ENCODE data around the gene TENT4B.

The TENT4B gene

DNA sequence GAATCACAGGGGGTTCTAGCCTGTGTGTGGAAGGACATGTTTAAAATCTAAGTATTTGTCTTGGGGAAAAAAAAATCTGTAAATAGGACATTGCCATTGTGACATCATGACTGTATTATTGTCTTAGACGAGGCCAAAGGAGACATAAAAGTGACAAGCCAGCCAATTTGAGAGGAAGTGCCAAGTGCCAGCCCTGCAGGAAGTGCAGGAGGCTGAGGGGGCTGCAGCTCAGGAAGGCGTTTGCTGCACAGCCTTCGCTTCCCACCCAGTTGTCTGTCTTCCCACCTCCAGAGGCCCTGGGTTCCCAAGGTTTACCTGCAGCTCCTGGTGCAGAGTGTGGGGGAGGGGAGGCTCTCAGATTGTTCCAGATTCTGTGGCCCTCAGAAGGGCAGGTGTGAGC is 114.5 kb downstream of the TENT4B start:
- TF ChIP-seq ZFX (IDR thresholded peaks at IDR 0.05), result no peak
- TF ChIP-seq, protein P1, sequence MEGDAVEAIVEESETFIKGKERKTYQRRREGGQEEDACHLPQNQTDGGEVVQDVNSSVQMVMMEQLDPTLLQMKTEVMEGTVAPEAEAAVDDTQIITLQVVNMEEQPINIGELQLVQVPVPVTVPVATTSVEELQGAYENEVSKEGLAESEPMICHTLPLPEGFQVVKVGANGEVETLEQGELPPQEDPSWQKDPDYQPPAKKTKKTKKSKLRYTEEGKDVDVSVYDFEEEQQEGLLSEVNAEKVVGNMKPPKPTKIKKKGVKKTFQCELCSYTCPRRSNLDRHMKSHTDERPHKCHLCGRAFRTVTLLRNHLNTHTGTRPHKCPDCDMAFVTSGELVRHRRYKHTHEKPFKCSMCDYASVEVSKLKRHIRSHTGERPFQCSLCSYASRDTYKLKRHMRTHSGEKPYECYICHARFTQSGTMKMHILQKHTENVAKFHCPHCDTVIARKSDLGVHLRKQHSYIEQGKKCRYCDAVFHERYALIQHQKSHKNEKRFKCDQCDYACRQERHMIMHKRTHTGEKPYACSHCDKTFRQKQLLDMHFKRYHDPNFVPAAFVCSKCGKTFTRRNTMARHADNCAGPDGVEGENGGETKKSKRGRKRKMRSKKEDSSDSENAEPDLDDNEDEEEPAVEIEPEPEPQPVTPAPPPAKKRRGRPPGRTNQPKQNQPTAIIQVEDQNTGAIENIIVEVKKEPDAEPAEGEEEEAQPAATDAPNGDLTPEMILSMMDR (conservative IDR thresholded peaks at IDR 0.05), result no peak
- H3K27ac ChIP-seq, result peak overlapping the region; percentile 22; the same call in 1 of the 2 replicates

- no peak for TF ChIP-seq ZFX (IDR thresholded peaks at IDR 0.05)
- TF ChIP-seq, protein P1 (conservative IDR thresholded peaks at IDR 0.05), result no peak
- H3K27ac ChIP-seq, result no peak overlapping the region
Measured at GRCh38 chr16:50268352-50268751, 115.2 kb downstream of the TENT4B start.

- H3K27ac ChIP-seq, result no peak overlapping the region
- no peak for TF ChIP-seq ZFX (IDR thresholded peaks at IDR 0.05)
- TF ChIP-seq, protein P1 (conservative IDR thresholded peaks at IDR 0.05), result no peak
Measured at GRCh38 chr16:50269061-50269705, 116.1 kb downstream of the TENT4B start.

DNA sequence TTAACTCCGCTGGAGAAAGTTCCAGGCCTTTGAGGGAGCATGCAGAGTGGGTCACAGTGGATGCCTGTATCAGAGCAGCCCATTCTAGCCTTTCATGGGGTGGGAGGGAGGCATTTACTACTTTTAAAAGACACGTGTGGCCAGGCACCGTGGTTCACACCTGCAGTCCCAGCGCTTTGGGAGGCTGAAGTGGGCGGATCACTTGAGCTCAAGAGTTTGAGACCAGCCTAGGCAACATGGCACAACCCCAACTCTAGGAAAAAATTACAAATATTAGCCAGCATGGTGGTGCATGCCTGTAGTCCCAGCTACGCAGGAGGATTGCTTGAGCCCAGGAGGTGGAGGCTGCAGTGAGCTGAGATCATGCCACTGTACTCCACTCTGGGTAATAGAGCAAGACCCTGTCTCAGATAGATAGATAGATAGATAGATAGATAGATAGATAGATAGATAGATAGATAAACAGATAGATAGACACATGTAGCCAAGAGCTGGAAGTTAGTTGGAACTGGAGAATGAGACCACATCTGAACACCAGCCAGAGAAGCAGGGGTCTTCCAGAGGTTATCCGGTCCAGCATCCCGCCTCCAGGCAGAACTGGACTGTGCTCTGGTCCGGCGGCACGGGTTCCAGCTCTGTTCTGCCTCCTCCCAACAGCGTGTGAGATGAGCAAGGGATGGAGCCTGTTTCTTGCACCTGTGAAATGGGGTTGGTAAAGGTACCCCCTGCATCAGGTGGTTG is 116.8 kb downstream of the TENT4B start:
- TF ChIP-seq, protein P1 (conservative IDR thresholded peaks at IDR 0.05), result no peak
- no peak for TF ChIP-seq ZFX (IDR thresholded peaks at IDR 0.05)
- no peak overlapping the region for H3K27ac ChIP-seq

- TF ChIP-seq, protein P1 (conservative IDR thresholded peaks at IDR 0.05), result no peak
- no peak for TF ChIP-seq ZFX (IDR thresholded peaks at IDR 0.05)
- no peak overlapping the region for H3K27ac ChIP-seq
Measured at GRCh38 chr16:50270510-50271147, 117.5 kb downstream of the TENT4B start.

DNA sequence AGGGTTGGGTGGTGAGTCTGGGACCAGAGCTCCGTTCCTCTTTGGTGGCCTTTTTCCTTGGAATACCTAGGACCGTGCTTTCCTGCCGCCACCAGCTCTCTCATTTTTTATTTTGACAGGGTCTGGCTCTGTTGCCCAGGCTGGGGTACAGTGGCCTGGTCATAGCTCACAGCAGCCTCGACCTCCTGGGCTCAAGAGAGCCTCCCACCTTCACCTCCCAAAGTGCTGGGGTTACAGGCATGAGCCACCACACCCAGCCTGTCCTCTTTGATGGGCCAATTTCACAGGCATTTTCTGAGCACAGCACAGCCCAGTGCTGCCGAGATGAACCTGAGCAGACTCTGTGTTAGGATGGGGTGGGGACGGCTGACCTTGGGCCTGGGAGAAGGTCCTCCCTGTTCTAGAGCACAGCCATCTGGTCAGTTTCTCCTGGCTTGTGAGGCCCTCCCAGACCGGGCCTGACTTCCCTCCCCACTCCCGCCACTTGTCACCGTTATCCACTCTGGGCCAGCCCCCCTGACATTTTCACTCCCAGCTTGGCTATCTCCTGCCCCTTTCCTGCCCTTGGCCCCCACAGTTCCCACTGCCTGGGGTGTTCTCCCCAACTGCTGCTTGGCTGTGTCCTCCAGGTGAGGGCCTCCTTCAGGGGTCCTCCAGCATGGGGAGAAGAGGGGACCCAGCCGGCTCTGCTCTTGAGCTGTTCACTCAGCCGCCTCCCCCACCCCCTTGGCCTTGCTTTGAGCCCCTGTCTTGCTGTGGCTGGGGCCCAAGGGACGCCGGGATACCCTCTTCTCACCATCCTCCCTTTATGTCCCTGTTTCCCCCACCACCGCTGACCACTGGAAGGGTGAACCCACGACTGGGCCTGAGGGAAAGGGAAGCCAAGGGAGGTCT is 118.3 kb downstream of the TENT4B start:
- no peak overlapping the region for H3K27ac ChIP-seq

More for the DNA sequence above, 118.3 kb downstream of the TENT4B start:
- TF ChIP-seq, protein P1 (conservative IDR thresholded peaks at IDR 0.05), result no peak
- TF ChIP-seq ZFX (IDR thresholded peaks at IDR 0.05), result no peak

Measured in C4-2B (cell line).